PC-3 (cell line): Measurements from ENCODE around the gene KLK15. TPM values are rescaled to one million over a fixed set of nuclear protein-coding genes. Genes with fewer than 3 reads are reported as not detected.

Experiments
- ATAC-seq: fragments of 200-7000 bp; cut with Tn5 transposase; 2 replicates; pipeline ENCODE4 v1.9.1; 2020; ENCODE audit warnings: mild to moderate bottlenecking, moderate library complexity
- BruUV-seq: library from RNA; stranded (reverse); fragments of 400-500 nt; replicated peaks from 2 replicates; lab custom pipeline; 2021; lab: Mats Ljungman, UMichigan
- CTCF ChIA-PET: fragments of 300-600 bp; sonication (Branson Sonifier 250); formaldehyde crosslinking; loops from one replicate; lab custom pipeline; 2022; ENCODE audit warnings: antibody characterized with exemption; lab: Charles Lee
- POLR2A ChIA-PET: fragments of 300-600 bp; sonication (Branson Sonifier 250); formaldehyde crosslinking; loops from one replicate; lab custom pipeline; 2022; ENCODE audit warnings: antibody characterized with exemption; ENCODE audit not compliant: unreplicated experiment; lab: Charles Lee
- DNase-seq: peaks from one replicate; pipeline ENCODE4 v3.0.0-alpha.2; 2015
- H2AFZ ChIP-seq: fragments of 300-600 bp; sonication (generic); 2 replicates; pipeline ENCODE4 v1.6.0; 2016; ENCODE audit warnings: antibody characterized with exemption, low read length
- H3F3A ChIP-seq: fragments of 300-600 bp; sonication (generic); one replicate; pipeline ENCODE4 v1.6.0; 2017; ENCODE audit warnings: antibody characterized with exemption, low read length, control low read depth, mild to moderate bottlenecking; ENCODE audit not compliant: unreplicated experiment
- H3K27ac ChIP-seq: fragments of 300-600 bp; sonication (generic); 2 replicates; pipeline ENCODE4 v1.5.1; 2016; ENCODE audit warnings: mild to moderate bottlenecking, low read length
- H3K27me3 ChIP-seq: fragments of 300-600 bp; sonication (generic); 2 replicates; pipeline ENCODE4 v1.6.1; 2016; ENCODE audit warnings: low read length, mixed read lengths
- H3K36me3 ChIP-seq: fragments of 300-600 bp; sonication (generic); 2 replicates; pipeline ENCODE4 v1.6.1; 2016; ENCODE audit warnings: low read depth, mixed run types, low read length, mixed read lengths
- H3K4me1 ChIP-seq: fragments of 300-600 bp; sonication (generic); 2 replicates; pipeline ENCODE4 v1.5.1; 2016; ENCODE audit warnings: low read length; ENCODE audit not compliant: insufficient read depth
- H3K4me2 ChIP-seq: fragments of 300-600 bp; sonication (generic); 2 replicates; pipeline ENCODE4 v1.6.0; 2016; ENCODE audit warnings: low read length
- H3K4me3 ChIP-seq: fragments of 300-600 bp; sonication (generic); 2 replicates; pipeline ENCODE4 v1.5.1; 2016; ENCODE audit warnings: mild to moderate bottlenecking, low read length, mixed read lengths
- H3K79me2 ChIP-seq: fragments of 300-600 bp; sonication (generic); 2 replicates; pipeline ENCODE4 v1.6.1; 2017; ENCODE audit warnings: low read length, mixed read lengths
- H3K9ac ChIP-seq: fragments of 300-600 bp; sonication (generic); 2 replicates; pipeline ENCODE4 v1.6.0; 2016; ENCODE audit warnings: mild to moderate bottlenecking, low read length
- H3K9me2 ChIP-seq: fragments of 300-600 bp; sonication (generic); replicated peaks from 2 replicates; pipeline ENCODE4 v1.6.1; 2016; ENCODE audit warnings: mixed run types, low read length, mixed read lengths
- H3K9me3 ChIP-seq: fragments of 300-600 bp; sonication (generic); 2 replicates; pipeline ENCODE4 v1.6.1; 2016; ENCODE audit warnings: low read length, mixed read lengths
- H4K20me1 ChIP-seq: fragments of 300-600 bp; sonication (generic); 2 replicates; pipeline ENCODE4 v1.6.1; 2016; ENCODE audit warnings: low read length, mixed read lengths
- EZH2phosphoT487 ChIP-seq: fragments of 300-600 bp; sonication (generic); IDR thresholded peaks from 2 replicates; pipeline ENCODE4 v1.6.1; 2018; ENCODE audit warnings: mild to moderate bottlenecking, antibody characterized with exemption, low read length, borderline replicate concordance
- intact Hi-C: fragments of 100-400 bp; cut with micrococcal nuclease; formaldehyde crosslinking; loops from 2 replicates; pipeline ENCODE4 v1.9.0; 2023
- total RNA-seq: library from RNA; depleted of rRNA; stranded (reverse); fragments of >200 nt; gene quantifications from 2 replicates; pipeline ENCODE4 v1.2.3, GENCODE V29; 2014; rRNA removed

The KLK15 gene
- total RNA-seq, 1 experiment from 2014 or later: 1.3 TPM

- H4K20me1 ChIP-seq: no peaks in the 10 kb centered on the region
- no peak for DNase-seq
- no peak overlapping the region for H3K27ac ChIP-seq
- POLR2A ChIA-PET: no interaction called here
- peaks cover 59% of the 10 kb centered on the region for H3K27me3 ChIP-seq
- no peaks in the 10 kb centered on the region for H3K9me2 ChIP-seq
- CTCF ChIA-PET: no interaction called here
- intact Hi-C loops: no loop called here
- H2AFZ ChIP-seq: no peak overlapping the region
- H3K9me3 ChIP-seq: no peaks in the 10 kb centered on the region
- no TSS peak for BruUV-seq
- no peaks in the 10 kb centered on the region for H3K79me2 ChIP-seq
- no peaks in the 10 kb centered on the region for H3K4me1 ChIP-seq
- TF ChIP-seq EZH2phosphoT487: no peak
- H3K4me2 ChIP-seq: no peak overlapping the region
- no peaks in the 10 kb centered on the region for H3K36me3 ChIP-seq
- H3F3A ChIP-seq: no peaks in the 10 kb centered on the region
- H3K4me3 ChIP-seq: no peak overlapping the region
- no peak for ATAC-seq
- H3K9ac ChIP-seq: no peak overlapping the region
Observed at GRCh38 chr19:50776131-50776530, 57.2 kb downstream of the KLK15 start.

Other genes starting within 250 kb of the KLK15 start
- 0.12 and 0.18 TPM in 2 replicates for gene SYT3, start 193.7 kb downstream of the KLK15 start, total RNA-seq
- gene C19orf81, start 184.1 kb downstream of the KLK15 start, total RNA-seq: 5.7 and 20.0 TPM in 2 replicates
- gene SHANK1, start 113.8 kb downstream of the KLK15 start, total RNA-seq: 0.12 and 0.47 TPM in 2 replicates
- gene CLEC11A, start 110.2 kb downstream of the KLK15 start, total RNA-seq: 2.3 and 2.4 TPM in 2 replicates
- gene GPR32, start 63.1 kb downstream of the KLK15 start, total RNA-seq: not detected in 2 replicates
- not detected in 2 replicates for gene ACP4, start 43.2 kb downstream of the KLK15 start, total RNA-seq
- gene KLK1, start 9.8 kb downstream of the KLK15 start, total RNA-seq: not detected in 2 replicates
- gene KLK3, start 21.3 kb upstream of the KLK15 start, total RNA-seq: not detected in 2 replicates
- gene KLK2, start 39.9 kb upstream of the KLK15 start, total RNA-seq: not detected in 2 replicates
- not detected in 2 replicates for gene KLK4, start 77.8 kb upstream of the KLK15 start, total RNA-seq
- 58.5 and 59.0 TPM in 2 replicates for gene KLK5, start 119.5 kb upstream of the KLK15 start, total RNA-seq
- gene KLK6, start 136.0 kb upstream of the KLK15 start, total RNA-seq: 73.7 and 75.0 TPM in 2 replicates
- 0.23 and 3.6 TPM in 2 replicates for gene KLK7, start 150.3 kb upstream of the KLK15 start, total RNA-seq
- 2.3 TPM in 1 of 2 replicates, not detected in the other for gene KLK8, start 168.0 kb upstream of the KLK15 start, total RNA-seq
- gene KLK10, start 186.1 kb upstream of the KLK15 start, total RNA-seq: 1.2 and 2.9 TPM in 2 replicates
- 0.23 TPM in 1 of 2 replicates, not detected in the other for gene KLK11, start 193.0 kb upstream of the KLK15 start, total RNA-seq
- gene KLK12, start 201.4 kb upstream of the KLK15 start, total RNA-seq: not detected in 2 replicates
- not detected in 2 replicates for gene KLK13, start 231.5 kb upstream of the KLK15 start, total RNA-seq
- not detected in 2 replicates for gene KLK14, start 249.3 kb upstream of the KLK15 start, total RNA-seq